GM12878 (cell line): ENCODE measurements around the gene NPLOC4. TPM values are rescaled to one million over a fixed set of nuclear protein-coding genes. Genes with fewer than 3 reads are reported as not detected.
A peak's percentile ranks its signal among the peaks of the same experiment; 100 is the strongest.

Source experiments
- ATAC-seq: fragments of 200-7000 bp; cut with Tn5 transposase; 3 replicates; pipeline ENCODE4 v1.9.1; 2020; ENCODE audit warnings: mild to moderate bottlenecking, moderate library complexity
- BruUV-seq: library from RNA; stranded (reverse); fragments of 400-500 nt; replicated peaks from 2 replicates; lab custom pipeline; 2021; lab: Mats Ljungman, UMichigan
- CTCF ChIA-PET: fragments of 300-600 bp; sonication (Branson Sonifier 250); formaldehyde crosslinking; extraction: SDS; loops from one replicate; lab custom pipeline; 2021; ENCODE audit warnings: inconsistent platforms; lab: Yijun Ruan, JAX
- POLR2A ChIA-PET: fragments of 350-600 bp; formaldehyde crosslinking; extraction: SDS; loops from one replicate; lab custom pipeline; 2021; ENCODE audit warnings: inconsistent platforms; lab: Charles Lee
- RAD21 ChIA-PET: fragments of 300-600 bp; sonication (Branson Sonifier 250); formaldehyde crosslinking; loops from one replicate; lab custom pipeline; 2023; ENCODE audit warnings: antibody characterized with exemption; ENCODE audit not compliant: unreplicated experiment; lab: Charles Lee
- SMC1A ChIA-PET: fragments of 300-600 bp; sonication (Branson Sonifier 250); formaldehyde crosslinking; loops from one replicate; lab custom pipeline; 2023; ENCODE audit not compliant: unreplicated experiment, uncharacterized antibody; lab: Charles Lee
- DNase-seq: peaks from one replicate; pipeline ENCODE4 v3.0.0-alpha.2; 2011; ENCODE audit warnings: low read depth, low spot score
- FAIRE-seq: peaks from 3 replicates; lab custom pipeline; 2011; peaks lifted over from hg19 to GRCh38; lab: Jason Lieb, UNC
- H2AFZ ChIP-seq: 2 replicates; pipeline ENCODE4 v1.6.0; 2011; ENCODE audit warnings: low read depth, low read length, control low read depth; ENCODE audit not compliant: control insufficient read depth
- H3K27ac ChIP-seq: 2 replicates; pipeline ENCODE4 v1.5.1; 2011; ENCODE audit warnings: control low read depth; ENCODE audit not compliant: control insufficient read depth, insufficient read depth
- H3K27me3 ChIP-seq, 2 experiments: replicated peaks in 1 of 2; 2 replicates each; pipeline versions ENCODE4 v1.6.0 to v1.6.1; 2011; ENCODE audit warnings: low read length in 1 of 2; ENCODE audit not compliant: control insufficient read depth in 2 of 2, insufficient read depth in 2 of 2
- H3K36me3 ChIP-seq, 2 experiments: 2 replicates each; pipeline ENCODE4 v1.5.1; 2011; ENCODE audit warnings: low read length in 1 of 2; ENCODE audit not compliant: control insufficient read depth in 2 of 2, insufficient read depth in 2 of 2
- H3K4me1 ChIP-seq: 2 replicates; pipeline ENCODE4 v1.6.1; 2011; ENCODE audit warnings: mild to moderate bottlenecking, low read length, moderate library complexity, mixed read lengths; ENCODE audit not compliant: control insufficient read depth, insufficient read depth
- H3K4me2 ChIP-seq: 2 replicates; pipeline ENCODE4 v1.6.0; 2011; ENCODE audit warnings: control low read depth; ENCODE audit not compliant: control insufficient read depth, insufficient read depth
- H3K4me3 ChIP-seq: fragments of 200-600 bp; sonication (generic); 2 replicates; pipeline ENCODE4 v1.5.1; 2016
- H3K79me2 ChIP-seq: 2 replicates; pipeline ENCODE4 v1.6.0; 2011; ENCODE audit warnings: low read length; ENCODE audit not compliant: control insufficient read depth, insufficient read depth
- H3K9ac ChIP-seq: 2 replicates; pipeline ENCODE4 v1.8.0; 2011; ENCODE audit warnings: low read length, control low read depth, mixed read lengths; ENCODE audit not compliant: control insufficient read depth, insufficient read depth
- H3K9me3 ChIP-seq: replicated peaks from 3 replicates; pipeline ENCODE4 v1.5.1; 2011; ENCODE audit warnings: mild to moderate bottlenecking, low read length; ENCODE audit not compliant: control insufficient read depth, insufficient read depth
- H4K20me1 ChIP-seq: 2 replicates; pipeline ENCODE4 v1.6.0; 2011; ENCODE audit not compliant: control insufficient read depth, insufficient read depth
- BHLHE40 ChIP-seq, 2 experiments: fragments of 450-650 bp in 1 of 2; IDR thresholded peaks; 2 replicates each; pipeline ENCODE4 v1.6.1; 2011 to 2017; ENCODE audit warnings: low read depth in 2 of 2, borderline replicate concordance in 1 of 2, improper control_type of control experiment in 1 of 2, low read length in 1 of 2, mild to moderate bottlenecking in 1 of 2
- CBX5 ChIP-seq: sonication (generic); IDR thresholded peaks from 2 replicates; pipeline ENCODE4 v1.6.1; 2016; ENCODE audit warnings: low read depth, moderate library complexity, mild to moderate bottlenecking, inconsistent platforms
- HDGF ChIP-seq: fragments of 450-650 bp; IDR thresholded peaks from 2 replicates; pipeline ENCODE4 v1.6.1; 2016; ENCODE audit warnings: antibody characterized with exemption
- IKZF1 ChIP-seq: fragments of 450-650 bp; conservative IDR thresholded peaks from 2 replicates; pipeline ENCODE4 v1.6.1; 2017; ENCODE audit warnings: antibody characterized with exemption, mild to moderate bottlenecking
- KLF5 ChIP-seq: fragments of 450-650 bp; IDR thresholded peaks from 2 replicates; pipeline ENCODE4 v1.6.1; 2014; ENCODE audit warnings: mild to moderate bottlenecking; ENCODE audit not compliant: partially characterized antibody
- NR2C2 ChIP-seq: IDR thresholded peaks from 2 replicates; pipeline ENCODE4 v1.6.1; 2011; ENCODE audit warnings: borderline replicate concordance, low read depth; ENCODE audit not compliant: control insufficient read depth, insufficient read length
- RELA ChIP-seq: fragments of 450-650 bp; IDR thresholded peaks from 2 replicates; pipeline ENCODE4 v1.8.0; 2014; ENCODE audit warnings: borderline replicate concordance; ENCODE audit not compliant: partially characterized antibody
- RUNX3 ChIP-seq: IDR thresholded peaks from 2 replicates; pipeline ENCODE4 v1.6.1; 2012; ENCODE audit warnings: low read length, inconsistent platforms
- SIX5 ChIP-seq: IDR thresholded peaks from 2 replicates; pipeline ENCODE4 v1.6.1; 2011; ENCODE audit warnings: mild to moderate bottlenecking, low read depth, low read length, moderate library complexity; ENCODE audit not compliant: severe bottlenecking
- TCF3 ChIP-seq: IDR thresholded peaks from 2 replicates; pipeline ENCODE4 v1.6.1; 2012; ENCODE audit warnings: low read depth, mild to moderate bottlenecking, low read length, borderline replicate concordance; ENCODE audit not compliant: insufficient read depth
- ZNF217 ChIP-seq: fragments of 450-650 bp; IDR thresholded peaks from 2 replicates; pipeline ENCODE4 v1.6.1; 2017; ENCODE audit warnings: antibody characterized with exemption, mild to moderate bottlenecking
- WGBS: methylation state at CpG from one replicate; pipeline ENCODE4 v1.1.6; 2016; ENCODE audit warnings: low lambda C conversion rate; ENCODE audit not compliant: insufficient replicate concordance, insufficient coverage; ENCODE audit errors: missing lambda C conversion rate; 5-methylcytosine and 5-hydroxymethylcytosine counted together
- in situ Hi-C: fragments of 300-500 bp; cut with MboI; formaldehyde crosslinking; loops from 9 replicates; pipeline ENCODE4 v1.14.3; 2018; ENCODE audit warnings: mixed read lengths
- intact Hi-C: fragments of 100-400 bp; cut with micrococcal nuclease; formaldehyde crosslinking; loops from one replicate; pipeline ENCODE4 v1.14.2; 2022; ENCODE audit not compliant: unreplicated experiment
- polyA plus RNA-seq, 11 experiments: library from polyadenylated mRNA; depleted of rRNA in 4 of 11; unstranded in 6 of 11; stranded (reverse) in 5 of 11; fragments of >200 nt; fragmentation: Nextera tagmentation in 4 of 11; fragmentation: Illumina TruSeq in 1 of 11; extraction: Ambion mirVana in 4 of 11; extraction: Trizol in 1 of 11; gene quantifications; 1 replicate in 1 of 11; 2 replicates in 10 of 11; pipeline versions ENCODE4 v1.2.1 to v1.2.3, GENCODE V29; 2011 to 2016; ENCODE audit warnings: inconsistent platforms in 2 of 11, missing spikeins in 2 of 11, low read depth in 1 of 11
- total RNA-seq, 4 experiments: library from RNA; depleted of rRNA in 3 of 4; stranded (reverse); fragments of >200 nt in 3 of 4; fragmentation: Illumina TruSeq in 1 of 4; extraction: Trizol in 1 of 4; gene quantifications; 2 replicates each; pipeline versions ENCODE4 v1.2.1 to v1.2.3, GENCODE V29; 2013 to 2021
- TF ChIP-seq, protein P1 (sequence below): IDR thresholded peaks from 2 replicates; pipeline ENCODE4 v1.6.1; 2012; ENCODE audit warnings: low read depth, low read length, improper control_type of control experiment
- TF ChIP-seq, protein P2 (sequence below), 3 experiments: IDR thresholded peaks in 2 of 3; conservative IDR thresholded peaks in 1 of 3; 2 replicates each; pipeline ENCODE4 v1.5.1; 2011; ENCODE audit warnings: low read depth in 3 of 3, low read length in 3 of 3, mild to moderate bottlenecking in 3 of 3, control low read depth in 2 of 3, moderate library complexity in 2 of 3, inconsistent platforms in 1 of 3, mixed read lengths in 1 of 3; ENCODE audit not compliant: control insufficient read depth in 2 of 3, insufficient read depth in 1 of 3; ENCODE audit errors: extremely low read depth in 1 of 3
- TF ChIP-seq, protein P3 (sequence below): fragments of 450-650 bp; IDR thresholded peaks from 2 replicates; pipeline ENCODE4 v1.6.1; 2016; ENCODE audit warnings: mild to moderate bottlenecking
- TF ChIP-seq, protein P4 (sequence below): IDR thresholded peaks from 2 replicates; pipeline ENCODE4 v1.6.1; 2012; ENCODE audit warnings: low read depth, low read length, improper control_type of control experiment
- TF ChIP-seq, protein P5 (sequence below): IDR thresholded peaks from 2 replicates; pipeline ENCODE4 v1.6.1; 2011; ENCODE audit warnings: low read depth, low read length, improper control_type of control experiment, borderline replicate concordance

Gene NPLOC4
- total and polyA plus RNA-seq, 10 of the 15 experiments (the other 5 are each of a cell fraction or from before 2014, with no cell fraction given): 1.5 to 83.7 (median 45.8) TPM

DNA sequence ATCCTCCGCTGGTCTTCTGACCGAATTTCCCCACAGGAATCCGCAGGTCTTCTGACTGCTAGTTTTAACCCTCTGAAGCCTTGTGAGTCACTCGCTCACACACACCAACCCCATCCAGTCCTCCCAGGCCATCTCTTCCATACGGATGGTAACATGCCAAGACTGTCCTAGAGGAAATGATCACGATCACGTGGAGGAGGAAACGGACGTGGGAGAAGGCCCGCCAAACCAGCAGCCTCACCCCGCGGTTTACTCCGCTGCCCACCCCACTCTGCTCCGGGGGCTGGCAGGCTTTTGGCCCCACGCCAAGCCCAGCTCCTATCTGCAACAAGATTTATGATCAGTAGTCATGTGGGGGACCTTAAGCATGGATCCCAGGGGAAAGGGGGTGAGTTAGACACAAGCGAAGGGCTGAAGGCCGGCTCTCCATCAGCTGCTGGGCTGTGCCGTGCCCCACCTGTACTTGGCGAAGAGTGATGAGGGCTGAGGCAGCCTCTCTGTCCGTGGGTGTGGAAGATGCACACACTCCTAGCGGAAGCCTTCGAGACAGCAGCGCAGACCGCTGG is 83.2 kb downstream of the NPLOC4 start:
- ChIA-PET CTCF (interaction anchor here (1.4 kb wide), 1 partner anchor 48 kb away, joined by 6 read pairs; no protein-coding TSS in a partner anchor), SMC1A (interaction anchor here (1.6 kb wide), 1 partner anchor 33 kb away, joined by 3 read pairs; no protein-coding TSS in a partner anchor), POLR2A (no interaction called here), RAD21 (no interaction called here)
- TSS peak; percentile 81 for BruUV-seq
- H3K9me3 ChIP-seq: no peaks in the 10 kb centered on the region
- intact Hi-C loops (loop anchor here (2.0 kb wide), 1 partner anchor 37 kb away; no protein-coding TSS in a partner anchor), in situ Hi-C loops (no loop called here)
- H3K27me3 ChIP-seq: no peaks in the 10 kb centered on the region
- H3K79me2 ChIP-seq: peaks cover 24% of the 10 kb centered on the region
- ATAC-seq (no peak; the same call in 2 of the 3 replicates), DNase-seq (peak; percentile 9), FAIRE-seq (no peak)
- 25% methylated on average over 24 of the region's 24 CpGs for WGBS
- H3K36me3 ChIP-seq: peaks cover 17 to 24% of the 10 kb centered on the region in 2 experiments; a peak in 3 of 4 replicates
- peak overlapping the region; percentile 51 for H2AFZ ChIP-seq
- peak overlapping the region; percentile 93 for H3K4me3 ChIP-seq
- H3K4me2 ChIP-seq: peak overlapping the region; percentile 86
- H3K27ac ChIP-seq: peak overlapping the region; percentile 58
- no peaks in the 10 kb centered on the region for H4K20me1 ChIP-seq
- peaks cover 14% of the 10 kb centered on the region for H3K4me1 ChIP-seq
- peak overlapping the region; percentile 74 for H3K9ac ChIP-seq
- no peak for TF ChIP-seq KLF5
- TF ChIP-seq, protein P1, sequence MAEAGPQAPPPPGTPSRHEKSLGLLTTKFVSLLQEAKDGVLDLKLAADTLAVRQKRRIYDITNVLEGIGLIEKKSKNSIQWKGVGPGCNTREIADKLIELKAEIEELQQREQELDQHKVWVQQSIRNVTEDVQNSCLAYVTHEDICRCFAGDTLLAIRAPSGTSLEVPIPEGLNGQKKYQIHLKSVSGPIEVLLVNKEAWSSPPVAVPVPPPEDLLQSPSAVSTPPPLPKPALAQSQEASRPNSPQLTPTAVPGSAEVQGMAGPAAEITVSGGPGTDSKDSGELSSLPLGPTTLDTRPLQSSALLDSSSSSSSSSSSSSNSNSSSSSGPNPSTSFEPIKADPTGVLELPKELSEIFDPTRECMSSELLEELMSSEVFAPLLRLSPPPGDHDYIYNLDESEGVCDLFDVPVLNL: no peak
- TF ChIP-seq ZNF217: no peak
- TF ChIP-seq BHLHE40 (IDR thresholded peaks at IDR 0.05; ENCODE audit: borderline replicate concordance in 1 of 2, low read depth in 2 of 2, low read length in 1 of 2): 0 out of 4 replicates have a peak, but pooled peaks of 1 of the 2 experiments have one; percentile 11
- TF ChIP-seq, protein P2, sequence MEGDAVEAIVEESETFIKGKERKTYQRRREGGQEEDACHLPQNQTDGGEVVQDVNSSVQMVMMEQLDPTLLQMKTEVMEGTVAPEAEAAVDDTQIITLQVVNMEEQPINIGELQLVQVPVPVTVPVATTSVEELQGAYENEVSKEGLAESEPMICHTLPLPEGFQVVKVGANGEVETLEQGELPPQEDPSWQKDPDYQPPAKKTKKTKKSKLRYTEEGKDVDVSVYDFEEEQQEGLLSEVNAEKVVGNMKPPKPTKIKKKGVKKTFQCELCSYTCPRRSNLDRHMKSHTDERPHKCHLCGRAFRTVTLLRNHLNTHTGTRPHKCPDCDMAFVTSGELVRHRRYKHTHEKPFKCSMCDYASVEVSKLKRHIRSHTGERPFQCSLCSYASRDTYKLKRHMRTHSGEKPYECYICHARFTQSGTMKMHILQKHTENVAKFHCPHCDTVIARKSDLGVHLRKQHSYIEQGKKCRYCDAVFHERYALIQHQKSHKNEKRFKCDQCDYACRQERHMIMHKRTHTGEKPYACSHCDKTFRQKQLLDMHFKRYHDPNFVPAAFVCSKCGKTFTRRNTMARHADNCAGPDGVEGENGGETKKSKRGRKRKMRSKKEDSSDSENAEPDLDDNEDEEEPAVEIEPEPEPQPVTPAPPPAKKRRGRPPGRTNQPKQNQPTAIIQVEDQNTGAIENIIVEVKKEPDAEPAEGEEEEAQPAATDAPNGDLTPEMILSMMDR (IDR thresholded peaks at IDR 0.05 in 2 of 3, conservative IDR thresholded peaks at IDR 0.05 in 1 of 3; ENCODE audit: control insufficient read depth in 2 of 3, extremely low read depth in 1 of 3, insufficient read depth in 1 of 3, low read depth in 3 of 3, low read length in 3 of 3): no peak
- TF ChIP-seq, protein P3, sequence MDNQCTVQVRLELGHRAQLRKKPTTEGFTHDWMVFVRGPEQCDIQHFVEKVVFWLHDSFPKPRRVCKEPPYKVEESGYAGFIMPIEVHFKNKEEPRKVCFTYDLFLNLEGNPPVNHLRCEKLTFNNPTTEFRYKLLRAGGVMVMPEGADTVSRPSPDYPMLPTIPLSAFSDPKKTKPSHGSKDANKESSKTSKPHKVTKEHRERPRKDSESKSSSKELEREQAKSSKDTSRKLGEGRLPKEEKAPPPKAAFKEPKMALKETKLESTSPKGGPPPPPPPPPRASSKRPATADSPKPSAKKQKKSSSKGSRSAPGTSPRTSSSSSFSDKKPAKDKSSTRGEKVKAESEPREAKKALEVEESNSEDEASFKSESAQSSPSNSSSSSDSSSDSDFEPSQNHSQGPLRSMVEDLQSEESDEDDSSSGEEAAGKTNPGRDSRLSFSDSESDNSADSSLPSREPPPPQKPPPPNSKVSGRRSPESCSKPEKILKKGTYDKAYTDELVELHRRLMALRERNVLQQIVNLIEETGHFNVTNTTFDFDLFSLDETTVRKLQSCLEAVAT: no peak
- TF ChIP-seq, protein P4, sequence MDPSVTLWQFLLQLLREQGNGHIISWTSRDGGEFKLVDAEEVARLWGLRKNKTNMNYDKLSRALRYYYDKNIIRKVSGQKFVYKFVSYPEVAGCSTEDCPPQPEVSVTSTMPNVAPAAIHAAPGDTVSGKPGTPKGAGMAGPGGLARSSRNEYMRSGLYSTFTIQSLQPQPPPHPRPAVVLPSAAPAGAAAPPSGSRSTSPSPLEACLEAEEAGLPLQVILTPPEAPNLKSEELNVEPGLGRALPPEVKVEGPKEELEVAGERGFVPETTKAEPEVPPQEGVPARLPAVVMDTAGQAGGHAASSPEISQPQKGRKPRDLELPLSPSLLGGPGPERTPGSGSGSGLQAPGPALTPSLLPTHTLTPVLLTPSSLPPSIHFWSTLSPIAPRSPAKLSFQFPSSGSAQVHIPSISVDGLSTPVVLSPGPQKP: no peak
- no peak for TF ChIP-seq SIX5
- TF ChIP-seq, protein P5, sequence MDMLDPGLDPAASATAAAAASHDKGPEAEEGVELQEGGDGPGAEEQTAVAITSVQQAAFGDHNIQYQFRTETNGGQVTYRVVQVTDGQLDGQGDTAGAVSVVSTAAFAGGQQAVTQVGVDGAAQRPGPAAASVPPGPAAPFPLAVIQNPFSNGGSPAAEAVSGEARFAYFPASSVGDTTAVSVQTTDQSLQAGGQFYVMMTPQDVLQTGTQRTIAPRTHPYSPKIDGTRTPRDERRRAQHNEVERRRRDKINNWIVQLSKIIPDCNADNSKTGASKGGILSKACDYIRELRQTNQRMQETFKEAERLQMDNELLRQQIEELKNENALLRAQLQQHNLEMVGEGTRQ: no peak; the same call in 1 of the 2 replicates
- TF ChIP-seq IKZF1: 0 out of 2 replicates have a peak, but pooled peaks have one; percentile 33
- TF ChIP-seq NR2C2: no peak
- TF ChIP-seq RELA: no peak
- TF ChIP-seq HDGF: no peak
- TF ChIP-seq CBX5: no peak
- TF ChIP-seq RUNX3: peak; percentile 30; the same call in 1 of the 2 replicates
- TF ChIP-seq TCF3: no peak
